Measurements from ENCODE around the gene DNM2.
"Not testable (repeated sequence)": the region's sequence is repeated elsewhere in the genome, so short reads cannot be mapped to it uniquely, and the experiment has no call there.

DNM2 gene

DNA sequence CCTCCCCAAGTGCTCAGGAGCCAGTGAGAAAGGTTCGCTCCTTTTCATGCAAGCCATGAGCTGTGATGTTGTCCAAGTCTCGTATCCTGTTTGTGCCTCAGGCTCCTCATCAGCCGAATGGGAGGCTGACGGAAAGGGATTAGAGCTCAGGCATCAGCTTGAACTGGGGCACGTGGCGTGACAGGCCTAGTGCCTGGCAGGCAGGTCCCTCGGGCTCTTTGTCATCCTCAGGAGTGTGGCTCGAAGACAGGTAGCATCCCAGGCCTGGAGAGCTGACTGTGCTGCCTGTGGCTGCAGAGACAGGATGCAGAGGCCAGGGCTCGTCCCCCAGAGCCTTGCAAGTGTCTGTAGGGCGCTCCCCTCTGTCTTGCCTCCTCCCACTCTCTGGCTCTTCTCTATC lies 38.5 kb downstream of the DNM2 start:
- no peak for DNase-seq

DNA sequence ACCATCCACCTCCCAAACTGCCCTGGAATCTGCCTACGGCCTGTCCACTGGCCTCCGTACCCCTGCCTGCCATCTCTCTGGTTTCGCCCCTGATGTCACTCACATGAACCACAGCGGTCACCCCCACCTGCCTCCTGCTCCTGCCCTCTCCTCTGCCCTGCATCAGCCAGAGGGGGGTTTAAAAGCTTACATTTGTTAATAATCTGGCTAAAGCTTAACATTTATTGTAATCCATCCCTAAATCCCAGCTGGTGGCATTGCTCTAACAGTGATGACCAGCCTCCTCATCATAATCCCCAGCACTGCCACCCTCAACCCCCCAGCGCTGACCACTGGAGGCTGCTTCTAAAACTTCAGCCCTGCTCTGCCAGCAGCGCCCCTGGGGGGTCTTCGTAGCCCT lies 38.9 kb downstream of the DNM2 start:
- DNase-seq: no peak

DNA sequence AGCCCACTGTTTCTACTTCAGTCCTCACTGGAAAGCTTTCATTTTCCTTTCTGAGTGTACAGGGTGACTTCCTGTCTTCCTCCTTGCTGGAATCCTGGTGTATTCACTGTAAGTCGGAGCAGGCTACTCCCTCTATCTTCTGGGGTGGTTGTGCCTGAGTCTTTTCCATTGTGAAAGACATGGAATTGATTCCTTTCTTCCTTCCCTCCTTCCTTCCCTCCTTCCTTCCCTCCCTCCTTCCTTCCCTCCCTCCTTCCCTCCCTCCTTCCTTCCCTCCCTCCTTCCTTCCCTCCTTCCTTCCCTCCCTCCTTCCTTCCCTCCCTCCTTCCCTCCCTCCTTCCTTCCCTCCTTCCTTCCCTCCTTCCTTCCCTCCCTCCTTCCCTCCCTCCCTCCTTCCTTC lies 40.2 kb downstream of the DNM2 start:
- DNase-seq: not testable (repeated sequence)

DNA sequence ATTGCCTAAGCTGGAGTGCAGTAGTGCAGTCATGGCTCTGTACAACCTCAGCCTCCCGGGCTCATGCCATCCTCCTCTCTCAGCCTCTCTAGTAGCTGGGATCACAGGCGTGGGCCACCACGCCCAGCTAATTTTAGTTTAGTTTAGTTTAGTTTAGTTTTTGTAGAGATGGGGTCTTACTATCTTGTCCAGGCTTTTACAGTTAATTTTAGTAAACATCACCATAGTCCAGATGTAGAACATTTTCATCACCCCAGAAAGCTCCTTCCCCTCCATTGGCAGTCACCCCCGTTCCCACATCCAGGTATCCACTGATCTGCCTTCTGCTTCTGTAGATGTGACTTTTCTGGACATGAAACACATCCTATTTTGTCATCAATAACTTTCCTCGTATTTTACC lies 41.1 kb downstream of the DNM2 start:
- no peak for DNase-seq

DNA sequence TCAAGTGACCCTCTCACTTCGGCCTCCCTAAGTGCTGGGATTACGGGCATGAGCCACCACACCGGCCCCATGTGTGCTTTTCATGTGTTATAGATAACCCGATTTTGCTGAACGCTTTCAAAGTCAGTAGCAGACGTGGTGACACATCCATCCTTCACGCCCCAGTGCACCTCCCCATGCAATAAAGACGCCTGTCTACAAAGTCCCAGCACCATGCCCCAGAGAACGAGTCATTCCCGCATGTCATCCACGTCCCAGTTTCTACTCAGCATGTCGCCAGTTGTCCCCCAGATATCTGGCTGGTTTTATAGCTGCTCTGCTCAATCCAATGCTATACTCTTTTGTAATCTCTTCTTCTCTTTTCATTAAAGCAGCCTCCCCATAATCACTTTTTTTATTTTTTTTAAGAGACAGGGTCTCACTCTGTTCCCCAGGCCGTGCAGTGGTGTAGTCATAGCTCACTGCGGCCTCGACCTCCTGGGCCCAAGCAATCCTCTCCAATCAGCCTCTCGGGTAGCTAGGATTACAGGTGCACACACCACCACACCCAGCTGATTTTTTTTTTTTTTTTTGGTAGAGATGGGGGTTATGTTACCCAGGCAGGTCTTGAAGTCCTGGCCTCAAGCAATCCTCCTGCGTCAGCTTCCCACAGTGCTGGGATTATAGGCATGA lies 42.5 kb downstream of the DNM2 start:
- DNase-seq: peak; percentile 49

DNA sequence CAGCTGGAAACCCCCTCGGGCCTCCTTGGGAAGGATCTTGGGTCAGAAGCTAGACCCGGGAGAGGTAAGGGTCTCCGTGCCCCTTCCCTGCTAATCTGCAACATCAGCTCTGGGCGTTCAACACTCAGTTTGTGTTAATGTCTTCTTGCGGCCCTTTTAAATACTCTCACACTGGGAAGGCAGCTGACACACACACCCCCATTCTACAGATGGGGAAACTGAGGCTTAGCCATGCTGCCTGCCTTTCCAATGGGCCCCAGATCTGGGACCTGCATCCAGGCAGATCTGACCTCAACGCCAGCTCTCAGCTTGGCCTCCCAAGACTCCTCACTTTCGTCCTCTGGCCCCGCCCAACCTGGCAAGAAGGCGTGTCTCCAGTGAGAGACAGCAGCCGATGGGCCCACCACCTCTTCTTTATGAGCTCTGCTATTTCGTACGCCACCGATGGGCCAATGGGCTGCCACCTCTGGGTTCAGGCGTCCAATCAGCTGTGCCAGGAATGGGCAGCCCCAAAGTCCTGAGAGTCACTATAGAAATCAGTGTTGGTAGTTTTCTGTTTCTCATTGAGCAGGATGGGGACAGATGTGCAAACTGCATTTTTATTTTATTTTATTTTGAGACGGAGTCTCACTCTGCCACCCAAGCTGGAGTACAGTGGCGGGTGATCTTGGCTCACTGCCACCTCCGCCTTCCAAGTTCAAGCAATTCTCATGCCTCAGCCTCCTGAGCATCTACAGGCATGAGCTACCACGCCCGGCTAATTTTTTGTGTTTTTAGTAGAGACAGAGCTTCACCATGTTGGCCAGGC lies 43.8 kb downstream of the DNM2 start:
- DNase-seq: no peak

DNA sequence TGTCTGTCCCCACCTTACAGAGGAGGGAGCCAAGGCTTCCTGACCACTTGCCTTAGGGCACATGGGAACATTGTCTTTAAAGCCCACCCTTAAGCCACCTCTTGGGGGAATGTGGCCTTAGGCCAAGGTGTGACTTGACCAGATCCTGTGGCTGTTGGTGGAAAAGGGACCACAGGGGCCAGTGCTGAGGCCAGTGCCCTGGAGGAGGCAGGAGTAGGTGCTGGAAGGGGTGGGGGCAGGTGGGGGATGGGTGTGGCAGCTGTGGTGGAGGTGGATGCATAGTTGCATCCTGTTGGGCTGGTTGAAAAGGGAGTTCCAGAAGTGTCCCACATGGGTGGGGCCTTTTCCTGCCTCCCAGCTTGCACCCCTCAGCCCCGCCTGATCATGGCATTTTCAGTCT lies 44.8 kb downstream of the DNM2 start:
- no peak for DNase-seq

DNA sequence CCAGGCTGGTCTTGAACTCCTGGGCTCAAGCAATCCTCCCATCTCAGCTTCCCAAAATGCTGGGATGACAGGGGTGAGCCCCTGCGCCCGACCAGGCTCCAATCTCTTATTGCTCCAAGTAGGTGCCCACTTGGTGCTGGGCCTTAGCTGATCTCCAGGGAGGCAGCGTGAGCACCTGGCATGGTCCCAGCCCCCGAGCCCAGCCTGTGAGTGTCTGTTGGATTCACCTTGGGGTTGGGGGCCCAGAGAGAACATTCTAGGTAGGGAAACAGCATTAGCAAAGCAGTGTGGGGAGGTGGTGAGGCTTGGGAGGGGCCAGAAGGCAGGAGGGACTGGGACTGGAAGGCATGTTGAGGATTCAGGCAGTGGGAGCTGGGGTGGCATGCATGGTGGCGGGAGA lies 45.5 kb downstream of the DNM2 start:
- no peak for DNase-seq

DNA sequence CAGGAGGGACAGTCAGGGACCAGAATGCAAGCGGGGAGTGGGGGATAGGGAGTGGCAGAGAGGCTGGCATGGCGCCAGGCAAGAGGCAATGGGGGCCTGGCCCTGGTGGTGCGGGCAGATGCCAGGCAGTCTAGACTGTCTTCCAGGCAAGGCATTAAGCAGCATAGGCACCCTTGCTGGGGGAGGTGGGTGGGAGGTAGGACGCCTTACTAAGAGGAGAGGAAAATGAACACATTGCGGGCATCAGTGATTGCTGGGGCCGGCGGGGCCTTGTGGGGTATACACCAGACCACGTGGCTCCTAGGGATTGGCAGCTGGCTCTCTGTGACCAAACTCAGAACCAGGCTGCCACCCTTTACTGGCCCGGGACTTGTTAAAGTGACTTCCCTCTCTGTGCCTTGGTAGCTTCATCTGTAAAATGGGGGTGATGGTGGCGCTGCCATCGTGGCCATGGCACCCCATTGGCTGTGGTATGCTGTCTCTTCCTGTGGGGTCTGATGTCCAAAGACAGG lies 46.0 kb downstream of the DNM2 start:
- no peak for DNase-seq

DNA sequence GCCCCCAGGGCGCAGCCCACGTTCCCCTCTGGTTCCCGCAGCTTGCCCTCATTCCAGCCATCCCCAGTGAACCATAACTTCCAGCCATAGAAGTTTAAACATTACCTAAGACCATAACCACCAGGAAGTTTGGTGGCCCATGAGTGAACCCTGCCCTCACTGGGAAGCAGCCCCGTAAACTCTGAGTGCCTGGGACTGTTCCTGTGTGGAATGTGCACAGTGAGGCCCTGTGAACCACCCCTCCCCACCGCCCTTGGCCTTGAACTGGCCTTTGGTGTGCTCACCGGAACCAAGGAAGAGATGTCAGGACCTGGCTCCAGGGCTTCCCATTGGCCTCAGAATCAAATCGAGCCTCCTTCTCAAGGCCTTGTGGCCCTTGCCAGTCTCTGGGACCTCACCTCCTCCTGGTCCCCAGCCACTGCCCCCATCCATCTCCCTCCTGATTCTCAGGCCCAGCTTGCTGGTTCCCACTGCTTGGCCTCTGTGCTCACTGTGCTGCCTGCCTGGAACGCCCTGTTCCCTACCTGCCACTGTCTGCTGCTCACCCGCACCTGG lies 46.5 kb downstream of the DNM2 start:
- DNase-seq: no peak

DNA sequence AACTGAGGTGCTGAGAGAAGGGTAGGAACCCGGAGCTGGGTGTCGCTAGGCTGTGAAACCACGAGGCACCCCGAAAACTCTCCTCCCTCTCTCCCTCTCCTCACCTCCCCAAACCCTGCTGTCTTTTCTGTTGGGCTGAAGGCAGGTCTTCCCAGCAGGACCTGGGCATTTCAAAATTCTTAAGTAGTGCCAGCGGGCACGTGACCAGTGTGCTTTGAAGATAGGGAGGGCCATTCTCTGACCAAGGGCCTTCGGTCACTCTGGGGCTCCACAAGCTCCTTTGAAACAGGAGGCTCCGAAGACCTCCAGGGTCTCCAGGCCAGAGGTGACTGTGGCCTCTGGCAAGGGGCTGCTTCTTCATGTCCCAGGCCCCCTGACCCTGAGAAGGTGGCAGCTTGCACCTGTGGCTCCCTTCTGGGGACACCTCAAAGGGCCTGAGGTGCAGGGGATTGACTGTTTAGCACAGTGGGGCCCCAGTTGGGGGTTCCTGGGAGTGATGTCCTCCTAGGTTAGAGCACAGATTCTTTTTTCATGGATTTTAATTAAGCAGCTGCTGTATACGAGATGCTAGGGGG lies 48.3 kb downstream of the DNM2 start:
- no peak for DNase-seq

DNA sequence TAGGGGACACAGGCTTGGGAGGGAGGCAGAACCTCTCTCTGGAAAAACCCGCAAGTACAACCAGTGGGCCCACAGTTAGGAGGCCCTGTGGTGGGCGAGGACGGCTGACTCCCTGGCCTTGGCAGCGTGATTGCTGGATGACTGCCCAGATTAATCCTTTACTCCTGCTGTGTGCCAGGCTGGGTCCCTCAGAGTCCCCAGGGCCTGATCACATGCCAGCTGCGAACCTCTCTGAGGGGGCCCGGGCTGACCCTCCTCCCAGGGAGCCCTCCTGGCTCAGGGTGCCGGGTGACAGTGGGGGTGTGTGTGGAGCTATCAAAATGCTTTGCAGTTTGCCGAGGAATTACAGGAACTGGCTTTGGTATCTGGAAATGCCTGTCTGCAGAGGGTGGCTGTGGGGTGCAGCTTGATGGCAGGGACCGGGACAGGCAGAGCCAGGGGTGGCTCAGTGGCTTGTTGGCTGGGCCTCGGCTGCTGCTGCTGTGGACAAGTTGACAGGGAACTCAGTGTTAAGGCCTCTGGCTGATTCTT lies 48.9 kb downstream of the DNM2 start:
- no peak for DNase-seq

DNA sequence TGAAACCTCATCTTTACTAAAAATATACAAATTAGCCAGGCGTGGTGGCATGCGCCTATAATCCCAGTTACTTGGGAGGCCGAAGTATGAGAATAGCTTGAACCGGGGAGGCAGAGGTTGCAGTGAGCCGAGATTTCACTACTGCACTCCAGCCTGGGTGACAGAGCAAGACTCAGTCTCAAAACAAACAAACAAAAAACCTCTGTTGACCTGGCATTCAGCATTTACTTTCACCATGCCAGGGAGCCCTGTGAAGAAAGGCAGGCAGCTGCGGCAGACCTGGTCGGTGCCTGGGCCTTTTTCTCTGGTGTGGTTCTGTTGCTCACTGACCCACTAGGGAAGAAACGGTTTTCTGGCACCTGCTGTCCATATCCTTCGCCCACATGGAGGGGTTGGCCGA lies 49.8 kb downstream of the DNM2 start:
- DNase-seq: no peak

DNA sequence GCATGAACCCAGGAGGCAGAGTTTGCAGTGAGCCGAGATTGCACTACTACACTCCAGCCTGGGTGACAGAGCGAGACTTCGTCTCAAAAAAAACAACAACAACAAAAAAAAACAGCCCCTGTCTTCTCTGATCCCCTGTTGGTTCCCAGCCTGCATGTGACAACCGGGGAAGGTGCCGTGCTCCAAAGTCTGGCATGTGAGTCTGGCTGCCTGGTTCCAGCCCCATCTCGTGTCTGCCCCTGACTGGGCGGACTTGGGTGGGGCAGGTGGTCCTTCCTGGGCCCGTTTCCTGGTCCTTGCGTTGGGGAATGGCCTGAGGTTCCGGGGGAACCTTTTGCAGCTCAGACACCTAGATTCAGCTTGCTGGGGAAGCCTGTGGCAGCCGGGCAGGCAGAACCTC lies 50.5 kb downstream of the DNM2 start:
- DNase-seq: no peak

DNA sequence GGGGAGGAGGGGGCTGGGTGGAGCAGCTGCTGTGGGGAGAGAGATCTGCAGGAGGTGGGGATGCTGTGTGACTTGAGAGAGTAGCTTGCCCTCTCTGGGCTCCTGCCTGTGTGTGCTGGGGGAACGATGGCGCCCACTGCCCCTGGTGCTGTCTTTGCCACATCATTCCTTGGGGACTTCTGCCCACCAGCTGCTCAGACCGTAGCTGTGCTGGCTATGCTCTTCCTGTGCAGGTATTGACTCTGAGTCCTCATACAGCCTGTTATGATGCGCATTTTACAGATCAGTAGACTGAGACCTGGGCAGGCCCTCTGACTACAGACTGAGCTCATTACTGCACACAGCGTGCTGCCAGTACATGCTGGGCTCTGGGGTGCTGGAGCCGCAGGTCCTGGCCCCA lies 51.1 kb downstream of the DNM2 start:
- no peak for DNase-seq

DNA sequence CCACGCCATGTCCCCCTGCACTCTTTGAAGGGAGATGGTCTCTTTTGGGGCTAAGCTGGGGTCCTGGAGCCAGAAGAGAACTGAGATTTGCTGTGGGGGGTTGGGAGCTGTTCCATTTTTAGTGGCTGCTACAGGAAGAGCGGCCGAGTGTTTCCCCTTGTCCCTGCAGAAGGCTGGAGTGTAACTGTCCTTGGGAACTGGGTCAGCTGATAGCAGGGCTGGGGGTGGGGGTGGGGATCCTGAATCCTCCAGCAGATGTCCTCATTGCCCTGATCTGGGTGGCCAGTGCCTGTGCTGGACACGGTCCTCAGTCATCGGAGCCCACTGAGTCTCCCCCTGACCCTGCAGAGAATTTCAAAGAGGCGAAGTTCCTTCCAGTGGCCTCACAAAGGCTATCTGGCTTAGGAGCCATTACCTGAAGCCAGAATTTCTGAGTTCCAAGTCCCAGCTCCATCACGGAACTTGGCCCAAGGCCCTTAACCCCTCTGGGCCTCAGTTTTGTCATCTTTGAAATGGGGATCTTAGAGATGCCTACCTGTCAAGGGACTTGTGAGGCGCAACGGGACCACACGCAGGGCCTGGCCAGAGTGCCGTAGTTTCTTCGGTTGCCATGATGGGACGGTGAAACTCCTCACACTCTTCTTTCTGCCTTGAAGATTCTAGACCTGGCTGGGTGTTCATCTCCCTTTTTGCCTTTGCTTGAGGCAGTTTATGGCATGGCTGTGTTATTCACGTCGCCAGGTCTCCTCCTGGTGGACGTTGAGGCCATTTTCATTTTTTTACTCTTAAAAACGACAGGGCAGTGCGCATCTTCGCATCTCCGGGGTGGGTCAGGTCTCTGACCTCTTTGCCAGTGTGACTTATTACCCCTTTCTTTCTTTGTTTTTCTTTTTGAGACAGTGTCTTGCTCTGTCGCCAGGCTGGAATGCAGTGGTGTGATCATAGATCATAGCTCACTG lies 51.9 kb downstream of the DNM2 start:
- peak; percentile 38 for DNase-seq

DNA sequence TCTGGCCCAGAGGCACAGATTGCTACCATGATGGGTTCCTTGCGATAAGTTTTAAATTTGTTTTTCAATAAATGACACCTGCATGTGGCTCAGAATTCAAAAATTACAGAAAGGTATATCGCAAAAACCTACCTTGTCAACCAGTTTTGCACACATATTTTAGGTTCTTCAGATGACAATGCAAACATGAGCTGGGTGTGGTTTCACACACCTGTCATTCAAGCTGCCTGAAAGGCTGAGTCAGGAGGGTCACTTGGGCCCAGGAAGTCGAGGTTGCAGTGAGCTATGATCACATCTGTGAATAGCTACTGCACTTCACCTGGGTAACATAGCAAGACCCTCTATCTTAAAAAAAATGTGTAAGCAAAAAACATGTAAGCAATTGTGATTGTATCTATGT lies 56.1 kb downstream of the DNM2 start:
- no peak for DNase-seq

DNA sequence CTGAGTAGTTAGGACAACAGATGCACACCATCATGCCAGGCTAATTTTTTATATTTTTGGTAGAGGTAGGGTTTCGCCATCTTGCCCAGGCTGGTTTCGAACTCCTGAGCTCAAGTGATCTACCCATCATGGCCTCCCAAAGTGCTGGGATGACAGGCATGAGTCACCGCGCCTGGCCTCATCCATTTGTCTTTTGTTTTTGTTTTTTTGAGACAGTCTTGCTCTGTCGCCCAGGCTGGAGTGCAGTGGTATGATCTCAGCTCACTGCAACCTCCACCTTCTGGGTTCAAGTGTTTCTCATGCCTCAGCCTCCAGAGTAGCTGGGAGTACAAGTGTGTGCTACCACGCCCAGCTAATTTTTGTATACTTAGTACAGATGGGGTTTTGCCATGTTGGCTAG lies 57.0 kb downstream of the DNM2 start:
- DNase-seq: no peak

DNA sequence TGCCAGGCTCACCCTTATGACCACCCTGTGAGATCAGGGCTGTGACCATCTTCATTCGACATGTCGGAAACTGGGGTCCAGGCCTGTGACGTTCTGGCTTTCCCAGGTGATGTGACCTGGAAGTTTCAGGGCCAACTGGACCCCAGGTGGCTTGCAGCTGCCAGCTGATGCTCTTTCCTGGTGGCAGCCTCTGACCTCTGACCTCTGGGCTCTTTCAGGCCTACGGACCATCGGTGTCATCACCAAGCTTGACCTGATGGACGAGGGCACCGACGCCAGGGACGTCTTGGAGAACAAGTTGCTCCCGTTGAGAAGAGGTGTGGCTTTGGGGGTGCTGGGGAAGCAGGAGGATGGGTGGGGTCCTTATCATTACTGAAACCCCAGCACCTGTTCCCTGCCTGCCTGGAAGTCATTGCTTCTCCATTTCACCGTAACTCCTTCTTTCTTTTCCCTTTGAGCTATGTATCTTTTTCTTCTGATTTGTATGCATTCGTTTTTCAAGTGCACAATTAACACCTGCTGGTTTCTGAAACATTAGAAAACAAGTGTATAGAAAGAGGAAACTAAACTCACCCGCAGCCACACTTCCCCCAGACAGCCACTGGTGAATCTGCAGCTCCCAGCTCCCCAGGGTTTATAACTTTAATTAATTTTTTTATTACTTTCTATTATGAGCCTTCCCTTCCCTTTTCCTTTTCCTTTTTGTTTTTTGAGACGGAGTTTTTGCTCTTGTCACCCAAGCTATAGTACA lies 59.2 kb downstream of the DNM2 start:
- DNase-seq: no peak

DNA sequence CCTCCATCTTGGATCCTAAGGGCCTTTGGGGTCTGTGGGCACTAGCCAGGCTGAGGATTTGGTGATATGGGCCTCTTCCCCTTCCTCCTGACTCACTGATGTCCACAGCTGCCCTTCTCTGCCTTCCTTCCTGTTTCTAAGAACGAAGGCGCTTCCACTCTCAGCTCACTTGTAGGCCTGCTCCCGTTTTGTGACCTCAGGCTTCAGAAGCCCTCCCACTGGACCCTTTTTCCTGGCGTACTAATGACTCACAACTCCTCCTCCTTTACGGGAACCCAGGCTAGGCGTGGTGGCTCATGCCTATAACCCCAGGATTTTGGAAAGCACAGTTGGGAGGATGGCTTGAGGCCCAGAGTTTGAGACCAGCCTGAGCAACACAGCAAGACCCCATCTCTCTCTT lies 62.5 kb downstream of the DNM2 start:
- DNase-seq: peak; percentile 75

DNA sequence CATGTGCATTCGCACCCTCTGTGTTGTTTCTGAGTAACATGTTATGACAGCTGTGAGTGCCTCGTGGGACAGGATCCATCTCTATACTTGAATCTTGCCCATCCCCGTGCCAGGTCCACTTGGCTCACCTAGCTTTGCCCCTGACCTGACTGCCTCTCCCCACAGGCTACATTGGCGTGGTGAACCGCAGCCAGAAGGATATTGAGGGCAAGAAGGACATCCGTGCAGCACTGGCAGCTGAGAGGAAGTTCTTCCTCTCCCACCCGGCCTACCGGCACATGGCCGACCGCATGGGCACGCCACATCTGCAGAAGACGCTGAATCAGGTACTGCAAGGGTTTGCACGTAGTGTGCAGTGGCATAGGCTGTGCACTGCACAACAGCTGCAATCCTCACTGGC lies 64.9 kb downstream of the DNM2 start:
- DNase-seq: no peak

DNA sequence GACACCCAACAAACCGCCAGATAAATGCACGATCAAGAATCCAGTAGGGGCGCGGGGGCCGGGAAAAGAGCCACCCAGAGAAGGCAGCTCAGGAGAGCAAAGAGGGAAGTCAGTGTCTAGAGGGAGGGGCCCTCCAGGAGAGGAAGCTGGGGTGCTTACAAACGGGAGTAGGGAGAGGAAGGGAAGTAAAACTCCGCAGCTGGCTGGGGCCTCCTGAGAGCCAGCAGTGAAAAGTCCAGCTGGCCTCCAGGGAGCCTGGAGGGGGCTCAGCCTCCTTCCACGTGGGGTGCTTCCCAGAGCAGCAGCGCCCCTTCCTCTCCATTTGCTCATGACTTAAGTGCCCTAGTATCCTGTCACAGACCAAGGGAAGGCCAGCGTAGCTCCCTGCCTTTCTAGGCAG lies 66.4 kb downstream of the DNM2 start:
- no peak for DNase-seq
